ENCODE results near the gene SERPINB4.
A peak's percentile ranks its signal among the peaks of the same experiment; 100 is the strongest.
"Not testable (repeated sequence)": the region's sequence is repeated elsewhere in the genome, so short reads cannot be mapped to it uniquely, and the experiment has no call there.

The SERPINB4 gene

GRCh38 chr18:63644142-63644541 is at the start of gene SERPINB4:
SERPINB4 (minus strand) TSS chr18:63644256; CDS start chr18:63643577, 679 bp downstream.
- not testable (repeated sequence) for DNase-seq (ENCODE audit: low spot score)

- DNase-seq (ENCODE audit: low spot score) = no peak
These were observed 45.0 kb upstream of the SERPINB4 start for GRCh38 chr18:63689064-63689463.

DNA sequence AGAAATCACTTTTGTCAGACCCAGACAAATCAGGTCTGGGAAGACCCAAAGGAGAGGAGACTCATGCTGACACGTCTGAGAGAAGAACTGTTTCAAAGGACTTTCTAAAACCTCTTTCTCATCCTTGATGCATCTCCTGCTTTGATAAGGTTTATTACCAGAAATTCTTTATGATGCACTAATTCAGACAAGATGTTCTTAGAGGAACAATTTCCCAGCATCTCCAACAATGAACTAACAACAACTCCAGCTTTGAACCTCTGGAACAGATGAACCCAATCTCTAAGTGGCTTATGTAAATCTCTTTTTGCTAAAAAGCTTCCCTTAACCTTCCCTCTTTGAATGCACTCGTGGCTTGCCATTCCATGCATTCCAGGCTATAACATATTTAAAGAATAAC is 42.8 kb upstream of the SERPINB4 start:
- DNase-seq (ENCODE audit: low spot score) = no peak

DNA sequence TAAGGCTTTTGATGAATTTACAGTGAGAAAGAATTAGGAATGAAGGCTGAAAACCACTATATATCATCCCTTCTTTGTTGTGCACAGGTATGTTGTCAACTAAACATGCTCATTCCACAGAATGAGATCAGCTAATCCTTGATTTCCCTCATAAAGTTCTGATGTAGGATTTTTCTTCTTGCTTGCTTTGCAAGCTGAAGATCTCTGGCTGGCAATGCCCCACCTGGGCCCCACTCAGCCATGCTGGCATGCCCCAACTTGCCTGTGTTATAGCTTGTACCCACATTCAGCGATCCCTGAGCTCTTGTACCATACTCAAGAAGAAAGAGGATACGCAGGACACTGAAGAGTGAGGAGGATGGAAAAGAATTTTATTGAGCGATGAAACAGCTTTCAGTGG is 40.7 kb upstream of the SERPINB4 start:
- DNase-seq (ENCODE audit: low spot score) = no peak

DNA sequence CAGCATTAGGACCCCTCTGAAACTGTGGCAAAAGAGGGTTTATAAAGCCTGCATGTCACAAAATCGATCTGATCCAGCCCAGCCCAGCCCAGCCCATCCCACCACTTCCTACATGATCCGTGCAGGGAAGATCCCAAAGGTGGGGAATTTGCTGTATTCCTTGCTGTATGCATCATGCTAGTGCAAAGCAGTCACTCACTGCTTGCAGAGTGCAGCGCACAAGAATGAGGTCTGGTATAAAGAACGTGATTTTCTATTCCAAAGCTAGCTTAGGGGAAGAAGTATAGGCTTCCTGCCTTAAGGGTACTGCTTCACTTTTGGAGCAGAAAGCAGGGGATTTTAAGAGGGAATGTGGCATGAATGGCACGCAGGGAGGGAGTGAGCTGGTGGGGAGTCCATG is 39.8 kb upstream of the SERPINB4 start:
- DNase-seq (ENCODE audit: low spot score) = no peak

DNA sequence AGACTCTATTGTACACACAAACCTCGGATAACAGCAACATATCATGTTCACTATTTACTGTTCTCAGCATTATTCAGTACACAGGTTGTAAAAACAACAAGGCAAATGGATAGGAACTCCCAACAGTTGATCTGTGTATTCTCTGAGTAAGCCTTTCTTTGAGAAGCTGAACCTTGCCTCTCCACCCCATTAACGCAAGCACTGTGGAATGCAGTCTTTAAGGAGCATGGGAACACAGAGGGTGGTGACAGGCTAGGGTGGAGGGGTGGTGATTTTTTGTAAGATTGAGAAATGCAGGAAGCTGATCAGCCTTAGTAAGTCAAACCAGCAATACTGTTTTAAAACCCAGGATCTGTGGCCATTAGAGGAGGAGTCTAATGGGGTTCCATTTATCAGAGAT is 39.1 kb upstream of the SERPINB4 start:
- no peak for DNase-seq (ENCODE audit: low spot score)

GRCh38 chr18:63681449-63682340 is 37.6 kb upstream of the SERPINB4 start:
- DNase-seq (ENCODE audit: low spot score) = peak; percentile 3

DNA sequence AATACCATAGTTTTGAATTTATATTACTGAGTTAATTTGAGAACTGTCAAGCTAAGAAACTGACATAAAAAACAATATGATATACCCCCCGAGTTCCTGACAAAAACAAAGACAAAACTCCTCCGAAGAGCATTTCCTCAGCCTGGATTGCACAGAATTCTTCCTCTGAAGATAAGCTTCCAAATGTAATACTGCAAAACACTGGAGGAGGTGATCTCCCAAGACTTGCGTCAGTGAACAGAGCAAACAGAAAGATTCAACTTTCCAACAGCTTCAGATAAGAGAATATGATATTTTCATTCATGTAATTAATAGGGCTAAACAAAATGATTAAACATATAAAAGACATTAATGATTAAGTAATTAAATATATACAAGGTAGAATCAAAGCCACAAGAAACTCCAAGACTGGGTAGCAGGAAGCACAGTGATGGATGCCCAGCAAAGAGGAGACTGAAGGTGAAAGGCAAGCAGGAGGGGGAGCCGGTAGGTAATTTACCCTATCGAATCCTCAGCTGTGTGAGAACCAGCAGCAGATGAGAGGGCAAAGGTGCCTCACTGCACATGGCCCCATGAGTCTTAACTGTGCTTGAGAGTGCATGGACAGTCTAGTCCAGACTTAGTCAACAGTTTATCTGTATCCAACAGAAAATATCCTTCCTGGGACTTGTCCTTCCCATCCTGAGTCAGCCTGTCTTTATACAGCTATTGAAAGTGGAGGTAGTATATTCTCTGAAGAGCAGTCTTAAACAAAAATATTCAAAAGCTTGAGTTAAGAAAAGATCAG is 36.0 kb upstream of the SERPINB4 start:
- DNase-seq (ENCODE audit: low spot score) = no peak

GRCh38 chr18:63677500-63678225 is 33.6 kb upstream of the SERPINB4 start:
- no peak for DNase-seq (ENCODE audit: low spot score)

GRCh38 chr18:63676526-63677323 is 32.7 kb upstream of the SERPINB4 start:
- no peak for DNase-seq (ENCODE audit: low spot score)

GRCh38 chr18:63664571-63664970 is 20.5 kb upstream of the SERPINB4 start:
- DNase-seq (ENCODE audit: low spot score) = no peak

DNA sequence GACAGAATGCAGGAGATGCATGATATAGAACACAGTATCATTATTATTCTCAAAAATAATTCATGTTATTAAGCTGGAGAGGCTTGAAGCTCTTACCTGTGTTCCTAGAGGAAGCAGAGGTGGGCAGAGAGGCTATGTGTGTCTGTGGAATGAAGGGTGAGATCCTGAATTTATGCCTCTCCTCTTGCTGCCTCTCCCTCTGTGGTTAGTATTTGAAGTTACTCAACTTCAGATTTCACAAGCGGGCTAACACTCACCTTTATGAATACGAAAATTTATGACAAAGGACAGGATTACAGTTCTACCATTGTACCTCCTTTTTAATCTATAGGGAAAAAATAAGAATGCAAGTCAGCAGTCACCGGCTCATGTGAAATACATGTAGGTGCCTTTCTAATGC is 17.7 kb upstream of the SERPINB4 start, which contains the start of gene SERPINB3:
Gene SERPINB3 (minus strand): TSS at position 144 of the 400 bp plus-strand sequence. CDS start 677 bp downstream, outside the sequence.
- DNase-seq (ENCODE audit: low spot score) = not testable (repeated sequence)

- DNase-seq (ENCODE audit: low spot score) = not testable (repeated sequence)
These were observed 14.9 kb upstream of the SERPINB4 start for GRCh38 chr18:63658920-63659319.

- DNase-seq (ENCODE audit: low spot score) = not testable (repeated sequence)
These were observed 6.2 kb upstream of the SERPINB4 start for GRCh38 chr18:63650271-63650670.

DNA sequence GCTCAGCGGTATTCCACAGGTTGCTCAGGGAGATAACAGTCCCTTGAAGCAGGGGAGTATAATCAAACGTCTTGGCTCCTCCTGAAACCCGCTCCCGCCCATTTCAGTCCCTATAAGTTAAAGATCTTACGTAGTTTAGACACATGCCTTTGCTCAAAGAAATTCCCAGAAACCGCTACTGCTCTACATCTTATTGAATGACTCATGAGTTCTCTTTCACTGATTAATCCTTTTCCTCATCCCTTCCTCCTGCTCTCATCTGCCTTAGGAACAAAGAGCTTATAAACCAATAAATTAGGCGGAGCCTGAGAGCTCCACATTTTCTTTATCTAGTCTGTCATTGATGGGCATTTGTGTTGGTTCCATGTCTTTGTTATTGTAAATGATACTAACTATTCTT is 4.2 kb upstream of the SERPINB4 start:
- DNase-seq (ENCODE audit: low spot score) = no peak

- DNase-seq (ENCODE audit: low spot score) = no peak
These were observed 2.9 kb upstream of the SERPINB4 start for GRCh38 chr18:63646936-63647335.

DNA sequence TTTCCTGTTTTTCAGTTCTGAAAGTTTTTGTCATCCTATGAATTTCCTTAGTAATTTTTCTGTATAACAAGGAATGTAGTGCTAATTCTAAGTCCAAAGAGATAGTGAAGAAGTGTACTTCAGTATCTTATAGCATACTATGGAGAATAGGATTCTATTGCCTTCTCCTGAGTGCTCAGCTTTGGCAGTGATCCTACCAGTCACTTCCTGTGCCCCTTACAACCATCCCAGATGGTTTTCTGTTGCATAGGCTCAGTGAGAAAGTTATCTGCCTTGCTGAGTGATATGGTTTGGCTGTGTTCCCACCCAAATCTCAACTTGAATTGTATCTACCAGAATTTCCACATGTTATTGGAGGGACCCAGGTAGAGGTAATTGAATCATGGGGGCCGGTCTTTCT is 638 bp upstream of the SERPINB4 start:
- DNase-seq (ENCODE audit: low spot score) = not testable (repeated sequence)

DNA sequence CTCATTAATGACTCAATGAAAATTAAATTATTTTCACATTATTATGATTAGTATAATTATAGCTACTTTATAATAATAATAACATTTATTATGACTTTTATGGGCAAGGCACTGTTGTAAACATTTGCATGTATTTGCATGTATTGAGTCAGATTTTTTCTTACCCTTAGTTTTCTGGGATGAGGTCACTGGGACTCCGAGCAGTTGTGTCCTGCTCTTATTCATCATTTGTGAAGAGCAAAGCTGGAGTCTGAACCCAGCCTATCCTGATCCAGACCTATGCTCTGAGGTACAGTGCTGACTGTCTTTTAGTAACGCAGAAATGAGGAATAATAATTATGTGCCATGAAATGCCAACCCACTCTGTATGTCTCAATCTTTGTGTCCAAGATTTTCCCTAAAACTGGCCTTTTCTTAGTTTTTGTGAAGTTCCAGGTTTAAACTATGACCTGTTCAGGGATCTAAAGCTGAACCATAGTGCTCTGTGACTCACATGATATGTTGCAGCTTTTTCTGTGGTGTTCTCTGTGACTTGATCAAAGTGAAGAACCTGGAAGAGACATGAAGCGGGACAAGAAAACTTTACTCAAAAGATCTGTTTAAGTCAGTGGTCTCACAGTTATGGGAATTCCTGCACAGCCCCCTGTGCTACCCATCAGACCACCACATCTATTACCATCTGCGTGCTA is 1.2 kb downstream of the SERPINB4 start:
- DNase-seq (ENCODE audit: low spot score) = not testable (repeated sequence)

DNA sequence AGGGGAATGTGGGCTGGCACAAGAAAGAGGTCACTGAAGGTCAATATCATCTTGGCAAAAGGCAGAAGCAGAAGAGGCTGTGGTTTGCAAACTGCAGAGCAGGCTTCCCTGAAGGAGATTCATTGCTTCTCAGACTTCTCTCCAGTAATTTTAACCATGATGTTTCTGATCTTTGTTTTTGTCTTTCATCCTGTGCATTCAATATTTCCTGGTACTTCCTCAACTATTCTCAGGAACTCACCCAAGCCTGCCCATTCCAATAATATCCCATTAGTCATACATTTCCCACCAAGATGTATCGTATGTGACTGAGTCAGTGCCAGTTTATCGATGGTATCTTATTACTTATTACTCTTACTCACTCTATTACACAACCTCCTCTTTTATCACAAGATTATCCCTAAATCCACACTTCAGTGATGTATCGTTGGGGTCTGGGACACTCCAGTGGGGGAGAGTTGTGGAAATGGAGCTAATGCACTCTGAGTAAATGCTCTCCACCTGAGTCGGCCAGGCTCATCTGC is 2.8 kb downstream of the SERPINB4 start:
- not testable (repeated sequence) for DNase-seq (ENCODE audit: low spot score)

- no peak for DNase-seq (ENCODE audit: low spot score)
These were observed 6.4 kb downstream of the SERPINB4 start for GRCh38 chr18:63637703-63638102.

Data from HuH-7.5 (cell line).